ENCODE results near the gene ELAVL1.
"Not testable (repeated sequence)": the region's sequence is repeated elsewhere in the genome, so short reads cannot be mapped to it uniquely, and the experiment has no call there.

Gene ELAVL1

GRCh38 chr19:8039231-8039630 is 33.8 kb upstream of the ELAVL1 start:
- Histone ChIP-seq H3K4me1 (no peaks in the 10 kb centered on the region), H3K27me3 (ENCODE audit: control insufficient read depth, insufficient read depth, low read length) (no peaks in the 10 kb centered on the region), H3K27ac (no peak overlapping the region), H3K9me3 (ENCODE audit: control insufficient read depth, low read length) (no peaks in the 10 kb centered on the region), H3K4me3 (ENCODE audit: low read depth, low read length) (no peak overlapping the region), H3K9ac (no peak overlapping the region), H3K36me3 (ENCODE audit: control insufficient read depth, insufficient read depth, low read length) (no peaks in the 10 kb centered on the region), H3K79me2 (no peaks in the 10 kb centered on the region), H2AFZ (no peak overlapping the region), H3K4me2 (ENCODE audit: low read length) (no peak overlapping the region)
- TF ChIP-seq CTCF (IDR thresholded peaks at IDR 0.05): no peak

GRCh38 chr19:8038815-8039214 is 33.4 kb upstream of the ELAVL1 start:
- no peak for TF ChIP-seq CTCF (IDR thresholded peaks at IDR 0.05)
- no peaks in the 10 kb centered on the region for H3K36me3 ChIP-seq (ENCODE audit: control insufficient read depth, insufficient read depth, low read length)
- no peak overlapping the region for H3K9ac ChIP-seq
- no peaks in the 10 kb centered on the region for H3K9me3 ChIP-seq (ENCODE audit: control insufficient read depth, low read length)
- no peaks in the 10 kb centered on the region for H3K27me3 ChIP-seq (ENCODE audit: control insufficient read depth, insufficient read depth, low read length)
- no peaks in the 10 kb centered on the region for H3K79me2 ChIP-seq
- no peak overlapping the region for H3K27ac ChIP-seq
- H3K4me2 ChIP-seq (ENCODE audit: low read length): no peak overlapping the region
- no peak overlapping the region for H2AFZ ChIP-seq
- no peak overlapping the region for H3K4me3 ChIP-seq (ENCODE audit: low read depth, low read length)
- H3K4me1 ChIP-seq: no peaks in the 10 kb centered on the region

- H3K36me3 ChIP-seq (ENCODE audit: control insufficient read depth, insufficient read depth, low read length): no peaks in the 10 kb centered on the region
- H3K4me3 ChIP-seq (ENCODE audit: low read depth, low read length): no peak overlapping the region
- no peak overlapping the region for H3K27ac ChIP-seq
- no peaks in the 10 kb centered on the region for H3K4me1 ChIP-seq
- no peak overlapping the region for H3K9ac ChIP-seq
- no peak overlapping the region for H3K4me2 ChIP-seq (ENCODE audit: low read length)
- no peaks in the 10 kb centered on the region for H3K79me2 ChIP-seq
- H3K27me3 ChIP-seq (ENCODE audit: control insufficient read depth, insufficient read depth, low read length): no peaks in the 10 kb centered on the region
- no peak for TF ChIP-seq CTCF (IDR thresholded peaks at IDR 0.05)
- no peak overlapping the region for H2AFZ ChIP-seq
- H3K9me3 ChIP-seq (ENCODE audit: control insufficient read depth, low read length): no peaks in the 10 kb centered on the region
Measured at GRCh38 chr19:8036434-8037099, 31.1 kb upstream of the ELAVL1 start.

GRCh38 chr19:8034178-8034525 is 28.7 kb upstream of the ELAVL1 start:
- Histone ChIP-seq H3K36me3 (ENCODE audit: control insufficient read depth, insufficient read depth, low read length) (no peaks in the 10 kb centered on the region), H3K4me3 (ENCODE audit: low read depth, low read length) (no peak overlapping the region), H2AFZ (no peak overlapping the region), H3K27me3 (ENCODE audit: control insufficient read depth, insufficient read depth, low read length) (no peaks in the 10 kb centered on the region), H3K79me2 (no peaks in the 10 kb centered on the region), H3K4me1 (no peaks in the 10 kb centered on the region), H3K9me3 (ENCODE audit: control insufficient read depth, low read length) (no peaks in the 10 kb centered on the region), H3K9ac (no peak overlapping the region), H3K27ac (no peak overlapping the region), H3K4me2 (ENCODE audit: low read length) (no peak overlapping the region)
- TF ChIP-seq CTCF (IDR thresholded peaks at IDR 0.05): no peak

- not testable (repeated sequence) for H3K4me3 ChIP-seq (ENCODE audit: low read depth, low read length); H2AFZ ChIP-seq; H3K4me1 ChIP-seq; H3K36me3 ChIP-seq (ENCODE audit: control insufficient read depth, insufficient read depth, low read length); H3K4me2 ChIP-seq (ENCODE audit: low read length); H3K9ac ChIP-seq; H3K27me3 ChIP-seq (ENCODE audit: control insufficient read depth, insufficient read depth, low read length); H3K9me3 ChIP-seq (ENCODE audit: control insufficient read depth, low read length); H3K27ac ChIP-seq; H3K79me2 ChIP-seq
Measured at GRCh38 chr19:8033287-8034177, 28.1 kb upstream of the ELAVL1 start.

All from parathyroid adenoma (tissue), 2 donors.